GM19099 (cell line): ENCODE measurements around the gene URM1.

Experiments
- POLR2A ChIP-seq: IDR thresholded peaks from 3 replicates; pipeline ENCODE4 v1.6.1; 2011; ENCODE audit warnings: low read depth; ENCODE audit not compliant: insufficient read length; ENCODE audit errors: extremely low read depth

The URM1 gene

DNA sequence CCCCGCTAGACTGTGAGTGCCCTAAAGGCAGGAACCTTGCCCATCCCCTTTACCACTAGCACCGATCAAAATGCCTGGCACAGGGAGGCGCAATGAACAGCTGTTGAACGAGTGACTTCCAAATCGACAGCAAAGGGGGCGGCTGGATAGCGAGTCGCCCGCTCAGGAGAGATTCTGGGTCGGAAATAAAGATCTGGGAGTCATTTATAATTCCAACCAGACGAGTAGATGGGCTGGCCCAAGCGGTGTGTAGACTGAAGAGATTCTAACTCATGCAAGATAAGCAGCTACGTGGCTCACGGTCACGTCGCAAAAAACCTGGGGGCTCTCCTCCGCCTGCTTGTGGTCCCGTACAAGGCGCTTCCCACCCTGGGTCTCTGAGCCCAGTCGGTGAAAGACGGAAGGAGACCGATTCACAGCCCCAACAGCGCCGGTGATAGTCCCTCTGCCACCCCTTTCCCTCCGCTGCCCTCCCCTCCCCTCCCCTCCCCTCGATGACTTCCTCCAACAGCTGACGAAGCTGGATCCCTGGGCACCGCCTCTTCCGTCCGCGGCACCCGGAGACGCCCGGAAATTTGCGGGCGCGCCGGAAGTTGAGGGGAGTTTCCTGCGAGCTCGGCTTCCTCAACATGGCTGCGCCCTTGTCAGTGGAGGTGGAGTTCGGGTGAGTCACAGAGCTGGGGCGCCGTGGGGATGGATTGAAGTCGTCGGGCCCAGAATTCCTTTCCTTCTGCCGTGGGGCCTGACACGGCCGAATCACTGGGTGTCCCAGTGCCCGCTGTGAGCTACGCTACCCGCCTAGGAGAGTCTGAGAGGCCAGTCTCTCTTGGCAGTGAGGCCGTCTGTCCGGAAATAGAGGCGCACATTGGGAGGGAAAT is at the start of gene URM1:
Gene URM1 (plus strand): TSS at position 623 of the 878 bp plus-strand sequence. CDS start 7 bp downstream, at position 630.
- peak; percentile 84 for TF ChIP-seq POLR2A

DNA sequence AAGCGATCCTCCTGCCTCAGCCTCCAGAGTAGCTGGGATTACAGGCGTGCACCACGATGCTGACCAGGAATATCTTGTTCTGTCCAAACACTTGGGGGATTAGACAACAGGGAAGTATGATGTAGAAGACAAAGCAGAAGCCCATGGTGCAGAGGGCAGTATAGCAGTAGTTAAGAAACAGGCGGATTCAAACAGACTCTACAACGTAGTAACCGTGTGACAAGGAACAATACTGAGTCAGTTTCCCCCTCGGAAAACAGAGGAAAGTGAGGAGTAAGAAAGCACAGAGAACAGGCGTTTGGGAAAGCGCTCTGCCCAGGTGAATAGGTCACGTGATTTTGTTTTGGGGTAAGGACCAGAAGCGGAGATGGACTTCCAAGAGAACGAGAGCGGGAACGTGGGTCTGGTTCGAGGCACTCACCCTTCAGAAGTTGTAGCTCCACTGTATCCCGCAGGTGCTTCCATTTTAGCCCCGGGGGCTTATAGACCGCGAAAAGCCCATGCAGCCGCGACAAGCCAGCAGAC is 49.2 kb upstream of the URM1 start:
- peak; percentile 84 for TF ChIP-seq POLR2A

DNA sequence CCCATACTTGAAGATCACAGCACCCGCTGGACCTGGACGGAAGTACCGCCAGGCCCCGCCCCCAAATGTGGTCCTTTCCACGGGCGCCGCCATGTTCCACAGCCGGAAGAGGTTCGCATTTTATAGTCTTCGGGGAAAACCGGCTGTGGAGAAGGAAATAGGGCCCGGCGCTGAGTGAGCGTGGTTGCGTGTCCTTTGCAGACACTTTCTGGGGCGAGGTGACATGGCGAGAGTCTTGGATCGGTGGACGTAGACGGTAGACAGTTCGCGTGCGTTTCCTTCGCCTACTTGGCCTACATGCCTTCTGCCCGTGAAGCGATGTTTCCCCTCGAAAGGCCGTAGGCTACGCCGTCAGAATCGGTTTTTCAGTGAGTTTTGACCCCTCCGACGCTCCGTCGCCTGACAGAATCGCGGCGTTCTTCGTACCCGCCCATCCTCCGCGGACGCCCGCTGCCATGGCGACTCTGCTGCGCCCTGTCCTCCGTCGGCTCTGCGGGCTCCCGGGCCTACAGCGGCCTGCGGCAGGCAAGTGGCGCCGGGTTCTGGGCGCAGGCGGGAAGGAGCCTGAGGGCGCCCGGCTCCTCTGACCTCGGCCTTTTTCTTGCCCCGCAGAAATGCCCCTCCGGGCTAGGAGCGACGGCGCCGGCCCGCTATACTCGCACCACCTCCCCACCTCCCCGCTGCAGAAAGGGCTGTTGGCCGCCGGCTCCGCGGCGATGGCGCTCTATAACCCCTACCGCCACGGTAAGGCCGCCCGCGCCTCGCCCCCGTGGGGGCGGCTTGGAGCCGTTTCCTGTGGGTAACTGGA is 48.6 kb upstream of the URM1 start, which contains the start of the genes COQ4 and TRUB2:
Gene COQ4 (plus strand): TSS at position 436 of the 808 bp plus-strand sequence. CDS start 20 bp downstream, at position 456.
Gene TRUB2 (minus strand): TSS at position 44 of the 808 bp plus-strand sequence. CDS start 39 bp downstream, at position 5.
- peak; percentile 60 for TF ChIP-seq POLR2A

DNA sequence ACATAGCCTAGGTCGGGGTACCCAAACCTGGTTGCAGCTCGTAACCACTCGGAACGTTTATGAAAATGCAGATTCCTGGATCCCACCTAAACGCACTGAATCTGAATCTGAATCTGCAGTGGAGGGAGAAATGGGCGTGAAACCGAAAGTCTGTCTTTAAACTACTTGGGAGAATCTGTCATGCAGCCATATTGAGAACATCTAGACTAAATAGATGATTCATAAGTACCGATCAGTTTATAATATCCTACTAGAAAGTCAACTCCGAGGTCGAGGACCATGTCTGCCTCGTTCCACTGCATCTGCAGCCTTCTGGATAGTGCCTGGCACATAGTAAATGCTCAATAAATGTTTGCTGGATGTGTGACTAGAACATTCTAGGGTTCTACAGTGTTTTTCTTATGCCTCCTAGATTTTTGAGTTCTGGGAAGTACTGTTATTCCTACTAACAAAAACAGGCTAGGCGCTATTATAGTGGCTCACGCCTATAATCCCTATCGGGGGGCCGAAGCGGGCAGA is 47.9 kb upstream of the URM1 start:
- TF ChIP-seq POLR2A: no peak

DNA sequence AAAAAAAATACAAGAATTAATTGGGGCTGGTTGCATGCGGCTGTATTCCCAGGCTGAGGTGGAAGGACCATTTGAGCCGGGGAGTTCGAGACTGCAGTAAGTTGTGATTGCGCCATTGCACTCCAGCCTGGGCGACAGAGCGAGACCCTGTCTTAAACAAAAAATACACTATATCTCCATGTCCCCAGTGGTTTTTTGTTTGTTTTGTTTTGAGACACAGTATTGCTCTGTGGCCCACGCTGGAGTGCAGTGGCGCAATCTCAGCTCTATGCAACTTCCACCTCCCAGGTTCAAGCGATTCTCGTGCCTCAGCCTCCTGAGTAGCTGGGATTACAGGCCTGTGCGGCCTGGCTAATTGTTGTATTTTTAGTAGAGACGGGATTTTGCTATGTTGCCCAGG is 47.4 kb upstream of the URM1 start:
- TF ChIP-seq POLR2A: no peak

DNA sequence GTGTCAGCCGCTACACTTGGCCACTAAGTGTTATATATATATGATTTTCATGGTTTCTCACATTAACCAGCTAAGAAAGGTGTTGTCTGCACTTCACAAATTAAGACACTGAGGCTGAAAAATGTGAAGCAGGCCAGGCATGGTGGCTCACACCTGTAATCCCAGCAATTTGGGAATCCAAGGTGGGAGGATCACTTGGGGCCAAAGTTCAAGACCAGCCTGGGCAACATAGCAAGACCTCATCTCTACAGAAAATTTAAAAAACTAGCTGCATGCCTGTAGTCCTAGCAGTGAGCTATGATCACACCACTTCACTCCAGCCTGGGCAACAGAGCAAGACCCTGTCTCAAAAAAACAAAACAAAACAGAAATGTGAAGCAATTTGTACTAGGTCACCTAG is 46.8 kb upstream of the URM1 start:
- TF ChIP-seq POLR2A: no peak

DNA sequence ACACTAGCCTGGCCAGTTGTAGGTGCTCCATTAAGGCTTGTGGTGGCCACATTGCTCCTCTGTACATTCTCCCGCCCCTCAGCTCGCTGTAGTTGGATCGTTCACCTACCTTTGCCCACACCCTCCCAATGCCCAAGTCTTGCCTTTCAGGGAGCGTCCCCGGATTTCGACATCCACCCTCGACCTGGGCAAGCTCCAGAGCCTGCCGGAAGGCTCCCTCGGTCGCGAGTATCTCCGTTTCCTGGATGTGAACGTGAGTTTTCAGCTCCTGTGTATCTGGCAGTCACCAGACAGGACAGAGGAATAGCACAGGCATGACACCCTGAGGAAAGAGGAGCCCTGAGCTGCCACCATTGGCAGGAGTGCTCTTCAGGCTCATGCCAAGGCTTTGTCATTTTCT is 45.5 kb upstream of the URM1 start:
- no peak for TF ChIP-seq POLR2A

DNA sequence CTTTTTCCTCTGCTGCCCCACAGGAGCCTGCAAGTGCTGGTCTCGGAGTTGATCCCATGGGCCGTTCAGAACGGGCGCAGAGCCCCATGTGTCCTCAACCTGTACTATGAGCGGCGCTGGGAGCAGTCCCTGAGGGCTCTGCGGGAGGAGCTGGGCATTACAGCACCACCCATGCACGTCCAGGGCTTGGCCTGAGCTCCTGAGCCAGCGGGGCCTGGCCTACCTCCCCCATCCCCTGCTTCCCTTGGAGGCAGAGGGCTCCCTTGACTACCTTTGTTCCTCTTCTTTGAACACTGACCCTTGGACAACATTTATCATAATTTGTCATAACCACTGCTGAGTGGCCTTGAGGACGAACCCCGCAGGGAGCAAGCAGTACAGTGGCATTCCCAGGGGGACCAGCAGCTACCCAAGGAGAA is 37.7 kb upstream of the URM1 start:
- TF ChIP-seq POLR2A: no peak

DNA sequence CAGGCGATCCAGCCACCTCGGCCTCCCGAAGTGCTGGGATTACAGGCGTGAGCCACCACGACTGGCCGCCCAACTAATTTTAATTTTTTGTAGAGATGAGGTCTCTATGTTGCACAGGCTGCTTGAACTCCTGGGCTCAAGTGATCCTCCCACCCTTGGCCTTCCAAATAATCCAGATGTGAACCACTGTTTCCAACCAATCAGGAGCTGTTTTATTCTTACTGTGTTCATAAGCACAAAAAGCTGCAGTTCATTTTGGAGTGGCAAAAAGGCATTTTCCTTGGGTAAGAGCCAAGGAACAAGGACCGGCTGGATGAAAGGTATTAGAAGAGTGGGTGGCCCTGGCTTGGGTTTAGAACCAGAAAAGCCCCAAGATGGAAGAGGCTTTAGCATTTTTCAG is 36.0 kb upstream of the URM1 start:
- no peak for TF ChIP-seq POLR2A

DNA sequence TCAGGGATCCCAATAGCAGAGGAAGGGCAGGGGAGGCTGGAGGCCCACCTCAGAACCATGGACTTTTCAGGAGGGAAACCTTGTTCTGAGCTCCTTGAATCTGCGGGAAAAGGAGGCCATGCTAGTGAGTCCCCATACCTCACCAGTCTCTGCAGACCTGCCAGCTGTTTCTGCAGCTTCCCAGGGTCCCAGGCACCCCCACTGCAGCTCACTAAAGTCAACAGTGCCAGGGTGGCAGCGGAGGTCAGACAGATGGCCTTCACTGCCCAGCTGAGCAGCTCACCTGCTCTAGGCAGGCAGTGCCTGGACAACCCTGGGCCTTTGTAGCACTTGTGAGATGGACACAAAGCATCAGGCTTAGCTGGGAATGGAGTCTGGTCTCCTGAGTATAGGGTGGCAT is 35.3 kb upstream of the URM1 start:
- TF ChIP-seq POLR2A: no peak

DNA sequence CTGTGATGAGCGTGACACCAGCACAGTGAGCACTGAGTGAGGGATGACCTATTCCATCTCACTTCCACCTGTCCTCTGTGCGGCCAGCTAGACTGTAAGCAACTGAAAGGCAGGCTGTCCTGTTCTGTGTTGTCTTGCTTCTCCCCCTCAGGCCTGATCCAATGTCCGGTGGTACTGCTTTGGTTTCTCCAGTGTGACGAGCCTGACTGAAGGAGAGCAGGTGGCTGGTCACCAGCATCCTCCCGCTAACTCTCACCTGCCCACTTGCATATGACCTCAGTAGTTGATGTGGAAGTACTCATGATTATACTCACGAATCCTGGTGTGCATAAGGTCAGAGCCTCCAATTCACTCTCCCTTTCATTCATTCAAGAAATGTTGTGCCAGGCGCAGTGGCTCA is 33.2 kb upstream of the URM1 start:
- TF ChIP-seq POLR2A: no peak

DNA sequence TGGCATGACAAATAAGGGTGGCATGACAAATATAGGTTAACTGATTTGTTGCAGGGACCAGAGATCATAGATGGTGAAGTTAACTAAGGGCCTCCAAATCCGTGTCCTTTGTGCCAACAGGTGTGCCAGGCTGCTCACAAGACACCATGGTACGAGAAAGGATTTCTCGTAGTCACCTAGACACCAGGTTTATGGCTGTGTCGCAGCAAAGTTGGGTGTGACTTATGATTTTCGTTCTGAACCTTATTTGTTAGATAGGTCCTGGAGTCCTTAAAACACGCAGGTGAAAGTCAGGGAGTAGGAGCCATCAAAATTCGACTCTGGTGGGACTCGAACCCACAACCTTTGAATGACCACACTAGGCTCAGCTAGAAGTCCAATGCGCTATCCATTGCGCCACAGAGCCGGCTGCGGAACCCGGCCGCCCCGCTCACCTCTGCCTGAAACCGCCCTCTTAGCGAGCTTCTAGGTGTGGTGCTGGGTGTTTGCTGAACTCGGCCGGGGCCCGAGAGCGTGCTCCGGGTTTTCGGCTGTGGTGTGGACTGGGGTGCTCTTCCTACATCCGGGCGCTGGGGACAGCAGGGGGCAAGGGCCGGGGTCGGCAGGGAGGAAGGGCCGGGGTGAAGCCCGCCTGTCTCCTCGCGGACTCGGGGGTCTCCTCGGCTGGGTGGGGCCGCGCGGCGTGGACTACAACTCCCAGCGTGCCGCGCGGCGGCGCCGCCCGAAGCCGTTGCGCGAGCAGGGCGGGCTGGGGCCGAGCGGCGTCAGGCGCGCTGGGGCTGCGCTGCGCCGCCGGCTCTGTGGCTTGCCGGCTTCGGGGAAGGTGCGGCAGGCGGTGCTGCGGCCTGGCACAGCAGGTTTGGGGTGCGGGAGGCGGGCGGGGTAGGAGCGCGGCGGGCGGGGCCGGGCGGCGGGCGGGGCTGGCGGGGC is 31.1 kb upstream of the URM1 start, which contains the start of gene SLC27A4:
Gene SLC27A4 (plus strand): TSS at position 767 of the 930 bp plus-strand sequence. CDS start 2,606 bp downstream, outside the sequence.
- peak; percentile 46 for TF ChIP-seq POLR2A

DNA sequence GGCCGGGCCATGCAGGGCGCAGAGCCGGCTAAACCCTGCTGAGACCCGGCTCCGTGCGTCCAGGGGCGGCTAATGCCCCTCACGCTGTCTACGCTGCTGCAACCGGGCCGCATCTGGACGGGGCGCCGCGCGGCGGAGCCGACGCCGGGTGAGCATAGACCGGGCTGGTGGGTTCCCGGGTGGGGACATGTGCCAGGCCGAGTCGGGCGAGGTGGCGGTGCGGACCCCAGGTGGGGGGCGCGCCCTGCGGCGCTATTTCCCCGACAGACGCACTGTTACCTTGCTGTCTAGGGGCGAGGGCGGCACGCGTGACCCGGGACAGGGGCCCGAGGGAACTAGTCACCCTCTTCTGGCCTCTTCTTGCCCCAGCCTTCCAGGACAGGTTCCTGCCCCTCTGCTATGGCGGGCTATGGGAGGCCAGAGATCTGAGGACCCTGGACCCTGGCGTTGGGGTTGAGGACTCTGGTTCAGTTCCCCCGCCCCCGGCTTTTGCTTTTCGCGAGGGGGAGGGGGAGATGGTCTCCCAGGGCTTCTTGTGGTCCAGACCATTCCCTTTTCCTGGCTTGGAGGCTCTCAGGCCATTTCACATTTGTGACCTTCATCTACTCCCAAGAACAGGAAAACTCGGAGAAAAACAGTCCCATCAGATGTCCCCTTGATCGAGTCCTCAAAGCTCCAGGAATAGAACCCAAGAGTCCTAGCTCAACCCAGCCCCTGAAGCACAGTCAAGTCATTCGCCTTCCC is 30.3 kb upstream of the URM1 start:
- no peak for TF ChIP-seq POLR2A
